DMS114 treated with DMSO at 0.1 percent for 48 hours (cell line): ENCODE data around the gene HOXB7.

Experiments
- DNase-seq: peaks from one replicate; lab custom pipeline; 2025; ENCODE audit not compliant: unreplicated experiment; lab: John Stamatoyannopoulos, UW

HOXB7 gene

GRCh38 chr17:48568499-48569239, 42.1 kb downstream of the HOXB7 start:
- no peak for DNase-seq

- no peak for DNase-seq
Measured at GRCh38 chr17:48567646-48568354, 43.0 kb downstream of the HOXB7 start.

GRCh38 chr17:48567209-48567608, 43.6 kb downstream of the HOXB7 start:
- DNase-seq = no peak

GRCh38 chr17:48566717-48567116, 44.1 kb downstream of the HOXB7 start:
- DNase-seq = no peak

GRCh38 chr17:48565925-48566710, 44.7 kb downstream of the HOXB7 start:
- DNase-seq = no peak

- DNase-seq = no peak
Measured at GRCh38 chr17:48565022-48565554, 45.7 kb downstream of the HOXB7 start.

- no peak for DNase-seq
Measured at GRCh38 chr17:48564188-48565021, 46.4 kb downstream of the HOXB7 start.

GRCh38 chr17:48563867-48564187, 47.0 kb downstream of the HOXB7 start:
- DNase-seq = no peak

- no peak for DNase-seq
Measured at GRCh38 chr17:48563385-48563838, 47.4 kb downstream of the HOXB7 start.

GRCh38 chr17:48562934-48563333, 47.9 kb downstream of the HOXB7 start:
- DNase-seq = no peak

- DNase-seq = no peak
Measured at GRCh38 chr17:48561884-48562810, 48.7 kb downstream of the HOXB7 start.

- DNase-seq = no peak
Measured at GRCh38 chr17:48559840-48560817, 50.7 kb downstream of the HOXB7 start.

GRCh38 chr17:48559122-48559839, 51.5 kb downstream of the HOXB7 start:
- DNase-seq = no peak

GRCh38 chr17:48558831-48559121, 52.0 kb downstream of the HOXB7 start:
- no peak for DNase-seq

- DNase-seq = no peak
Measured at GRCh38 chr17:48558057-48558830, 52.6 kb downstream of the HOXB7 start.
